ENCODE results near the gene BAG1.

The BAG1 gene

DNA sequence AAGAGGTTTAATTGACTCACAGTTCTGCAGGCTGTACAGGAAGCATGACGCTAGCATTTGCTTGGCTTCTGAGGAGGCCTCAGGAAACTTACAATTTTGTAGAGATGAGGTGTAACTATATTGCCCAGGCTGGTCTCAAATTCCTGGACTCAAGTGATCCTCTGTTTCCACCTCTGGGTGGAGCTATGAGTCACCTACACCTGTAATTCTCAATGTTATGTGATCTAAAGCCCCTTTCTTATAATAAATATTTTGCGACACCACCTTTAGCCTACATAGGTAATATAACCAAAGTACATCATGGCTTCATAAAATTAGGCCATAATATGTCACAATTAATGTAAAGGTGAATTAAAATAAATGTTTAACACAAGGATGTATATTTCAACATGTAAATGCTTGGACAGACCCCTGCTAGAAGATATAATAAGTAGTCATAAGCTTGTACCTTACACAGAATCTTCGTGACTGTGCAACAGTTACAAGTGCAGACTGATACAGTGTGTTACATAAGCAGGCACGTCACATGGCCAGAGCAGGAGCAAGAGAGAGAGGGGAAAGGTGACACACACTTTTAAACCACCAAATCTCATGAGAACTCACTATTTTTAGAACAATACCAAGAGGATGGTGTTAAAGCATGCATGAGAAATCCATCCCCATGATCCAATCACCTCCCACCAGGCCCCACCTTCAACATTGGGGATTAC is 54.3 kb downstream of the BAG1 start:
- DNase-seq (ENCODE audit: low read depth in 2 of 2) = no peak

- DNase-seq (ENCODE audit: low read depth in 2 of 2) = no peak
Measured at GRCh38 chr9:33209394-33209793, 55.1 kb downstream of the BAG1 start.

DNA sequence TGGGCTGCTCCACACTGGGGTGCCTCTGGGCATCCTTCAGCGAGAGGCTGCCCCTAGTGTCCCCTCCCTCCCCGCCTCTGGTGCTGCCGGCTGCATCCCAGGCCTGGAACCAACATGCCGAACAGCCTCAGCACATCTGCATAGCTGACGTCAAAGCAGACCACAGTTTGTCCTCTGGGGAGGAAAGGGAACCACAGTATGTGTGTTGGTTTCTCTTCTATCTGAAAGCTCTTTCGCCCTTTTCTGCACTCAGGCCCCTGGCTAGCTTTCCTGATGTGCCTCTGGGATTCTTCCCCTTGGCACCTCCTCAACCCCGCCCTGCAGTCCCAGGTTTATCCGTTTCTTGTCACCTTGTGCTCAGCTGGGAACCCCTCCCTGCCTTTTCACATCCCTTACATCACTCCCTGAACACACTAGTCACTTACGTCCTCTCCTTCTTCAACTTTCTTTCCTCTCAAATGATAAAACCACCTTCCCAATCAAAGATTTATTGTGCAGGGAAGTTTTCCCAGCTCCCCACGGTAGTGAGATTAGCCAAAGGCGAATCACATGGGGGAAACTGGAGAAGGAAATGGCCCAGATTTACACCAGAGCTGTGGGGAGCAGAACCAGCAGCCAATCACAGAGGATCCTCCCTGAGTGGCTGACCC is 61.8 kb downstream of the BAG1 start:
- peak; percentile 4 for DNase-seq (ENCODE audit: low read depth in 2 of 2)

Data from activated CD8-positive, alpha-beta memory T cell treated with anti-CD3 and anti-CD28 coated beads for 4 hours (primary cell).